SKM-1 (cell line): ENCODE data around the gene RAD51B.

Experiments
- DNase-seq: peaks from one replicate; lab custom pipeline; 2025; ENCODE audit not compliant: unreplicated experiment; lab: John Stamatoyannopoulos, UW

The RAD51B gene

DNA sequence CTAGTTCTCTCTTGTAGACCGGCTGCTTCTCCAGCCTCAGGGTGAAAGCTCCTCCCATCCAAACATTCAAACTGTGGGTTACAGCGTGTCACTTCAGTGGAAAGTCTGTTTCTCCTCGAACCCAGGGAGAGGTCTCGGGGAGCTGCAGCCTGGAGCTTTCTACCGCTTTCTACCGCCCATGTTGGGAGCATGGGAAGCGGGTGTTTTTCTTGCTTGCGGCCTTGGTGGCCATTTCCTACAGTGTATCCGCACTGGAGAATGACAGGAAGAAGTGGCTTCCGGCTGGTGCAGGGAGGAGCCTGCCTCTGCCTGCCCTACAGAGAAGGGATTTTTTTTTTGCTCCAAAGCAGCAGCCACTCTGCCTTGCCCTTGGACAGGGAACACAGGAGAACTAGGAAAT is 952.1 kb downstream of the RAD51B start:
- DNase-seq = no peak

DNA sequence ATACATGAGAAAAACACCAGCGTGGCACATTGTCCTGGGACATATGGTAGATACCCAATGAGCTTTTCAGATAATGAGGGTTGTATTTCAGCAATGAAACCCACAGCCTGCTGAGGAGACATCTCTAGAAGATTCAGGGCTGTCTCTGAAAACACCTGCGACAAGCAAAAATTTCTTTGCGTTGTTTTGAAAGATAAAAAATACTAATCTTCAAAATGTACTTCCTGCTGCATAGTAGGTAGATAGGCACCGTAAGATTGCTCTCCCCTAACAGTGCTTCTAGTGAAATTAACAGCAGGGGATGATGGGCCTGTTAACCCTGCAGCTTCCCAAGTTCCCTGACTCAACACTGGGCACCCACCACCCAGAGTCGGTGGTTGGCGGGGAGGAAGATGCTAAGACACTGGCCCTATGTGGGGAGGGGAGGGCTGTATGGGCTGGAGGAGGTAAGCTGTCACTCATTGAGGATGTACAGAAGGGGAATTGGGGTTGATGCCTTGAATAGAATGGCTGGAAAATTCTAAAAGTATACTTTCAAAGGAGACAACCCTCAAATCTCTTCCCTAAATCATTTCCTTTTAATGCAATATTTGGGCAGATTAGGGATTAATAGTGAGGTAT is 953.3 kb downstream of the RAD51B start:
- no peak for DNase-seq

DNA sequence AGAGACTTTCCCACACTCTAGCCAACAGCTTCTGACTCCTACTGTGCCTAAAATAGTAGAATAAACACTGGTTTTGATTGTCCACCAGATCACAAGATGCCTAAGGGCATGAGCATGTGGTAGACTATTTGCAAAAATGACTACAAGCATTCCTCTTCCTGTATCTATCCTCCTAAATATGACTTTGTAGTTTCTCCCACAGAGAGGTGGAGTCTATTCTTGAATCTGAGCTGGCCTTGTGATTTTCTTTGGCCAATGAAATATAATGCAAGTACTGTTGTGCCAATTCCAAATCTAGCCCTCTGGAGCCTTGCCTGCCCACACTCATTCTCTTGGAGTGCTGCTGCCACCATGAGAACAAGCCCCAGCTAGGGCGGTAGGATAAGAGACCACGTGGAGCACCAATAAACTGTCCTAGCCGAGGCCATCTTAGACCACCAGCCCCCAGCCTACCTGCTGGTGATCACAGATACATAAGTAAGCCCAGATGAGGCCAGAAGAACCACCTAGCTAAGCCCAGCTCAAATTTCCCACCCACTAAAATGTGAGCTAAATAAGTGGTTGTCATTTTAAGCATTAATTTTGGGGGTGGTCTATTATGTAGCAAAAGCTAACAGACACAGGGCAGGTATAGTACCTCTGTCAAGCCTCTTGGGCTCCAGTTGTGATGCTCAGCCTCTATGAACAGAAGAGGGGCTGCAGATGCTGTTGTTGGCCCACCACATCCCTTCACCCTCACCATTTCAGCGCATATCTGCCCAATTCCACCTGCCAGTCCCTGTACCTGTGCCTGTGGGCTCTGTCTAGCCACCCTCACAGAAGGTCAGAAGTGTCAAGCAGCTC is 955.4 kb downstream of the RAD51B start:
- no peak for DNase-seq

DNA sequence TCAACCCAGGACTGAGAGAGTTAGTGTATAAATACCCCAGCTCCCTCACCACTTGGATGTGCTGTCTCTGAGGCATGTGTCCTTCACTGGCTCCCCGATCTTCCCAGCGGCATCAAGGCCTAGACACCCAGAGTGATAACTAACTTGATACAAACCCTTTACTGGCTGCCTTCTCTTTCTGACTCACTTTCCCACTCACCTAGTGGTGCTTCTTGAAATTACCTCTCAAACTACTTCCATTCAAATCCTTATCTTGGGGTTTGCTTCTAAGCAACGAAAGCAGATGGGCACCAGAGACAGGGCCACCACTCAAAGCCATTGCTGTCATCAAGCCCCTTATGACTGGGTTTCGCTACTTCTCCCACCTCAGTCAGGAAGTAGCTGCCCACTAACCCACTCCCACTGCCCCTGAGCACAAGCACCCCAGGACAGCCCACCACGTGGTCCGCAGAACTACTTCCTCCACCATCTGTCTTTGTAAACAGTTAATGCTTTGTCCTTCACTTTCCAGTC is 956.1 kb downstream of the RAD51B start:
- no peak for DNase-seq

DNA sequence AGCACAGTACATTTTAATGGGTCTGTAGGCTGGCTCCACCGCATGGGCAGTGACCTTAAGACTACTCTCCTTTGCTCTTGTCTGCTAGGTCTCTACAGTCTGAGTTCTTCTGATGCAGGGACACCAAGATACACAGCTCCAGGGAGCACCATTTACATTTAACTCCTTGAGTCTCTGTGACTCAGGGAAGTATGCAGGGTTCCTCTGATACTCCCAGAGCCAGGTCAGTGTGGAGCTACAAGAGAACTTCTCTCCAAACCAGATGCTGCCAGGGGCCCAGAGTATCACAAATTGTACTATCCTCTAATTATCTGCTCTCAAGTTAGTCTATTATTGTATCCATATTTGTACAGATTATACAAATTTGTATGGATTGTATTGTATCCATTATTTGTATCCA is 958.1 kb downstream of the RAD51B start:
- DNase-seq = no peak
